Transverse colon (tissue), 3 donors: ENCODE results near the gene TMEM11.

Source experiments
- CTCF ChIP-seq, 5 experiments: fragments of 200-600 bp in 3 of 5; fragments of 450-650 bp in 2 of 5; sonication (generic) in 3 of 5; IDR thresholded peaks; 1 replicate in 2 of 5; 2 replicates in 3 of 5; pipeline ENCODE4 v1.5.1; 2016 to 2017; ENCODE audit warnings: antibody characterized with exemption in 5 of 5, inconsistent platforms in 3 of 5, mild to moderate bottlenecking in 2 of 5, moderate library complexity in 1 of 5
- EP300 ChIP-seq: sonication (generic); formaldehyde crosslinking; IDR thresholded peaks from one replicate; pipeline ENCODE4 v1.6.1; 2017; ENCODE audit warnings: antibody characterized with exemption, low read depth
- POLR2A ChIP-seq: fragments of 450-650 bp; IDR thresholded peaks from one replicate; pipeline ENCODE4 v1.6.1; 2016; ENCODE audit warnings: antibody characterized with exemption, mild to moderate bottlenecking, moderate library complexity

GRCh38 chr17:21194226-21194625 lies 19.7 kb downstream of the TMEM11 start:
- TF ChIP-seq POLR2A (no peak), EP300 (no peak), CTCF (IDR thresholded peaks at IDR 0.05) (no peak)
